Loucy (cell line): ENCODE results near the gene DCHS2.

ENCODE experiments used
- H2AFZ ChIP-seq: fragments of 200-600 bp; sonication (generic); 2 replicates; pipeline ENCODE4 v1.6.0; 2016; ENCODE audit warnings: antibody characterized with exemption, mild to moderate bottlenecking, low read length, moderate library complexity
- H3F3A ChIP-seq: fragments of 200-600 bp; 2 replicates; pipeline ENCODE4 v1.6.0; 2016; ENCODE audit warnings: antibody characterized with exemption, low read depth, mild to moderate bottlenecking
- H3K27me3 ChIP-seq: fragments of 200-600 bp; sonication (generic); 2 replicates; pipeline ENCODE4 v1.6.1; 2014; ENCODE audit warnings: low read length, mild to moderate bottlenecking; ENCODE audit not compliant: insufficient read depth, poor library complexity, severe bottlenecking
- H3K36me3 ChIP-seq: fragments of 200-600 bp; sonication (generic); 2 replicates; pipeline ENCODE4 v1.6.1; 2016; ENCODE audit warnings: low read length; ENCODE audit not compliant: insufficient read depth
- H3K4me1 ChIP-seq: fragments of 200-600 bp; sonication (generic); 2 replicates; pipeline ENCODE4 v1.5.1; 2014; ENCODE audit warnings: low read length, mild to moderate bottlenecking; ENCODE audit not compliant: insufficient read depth, poor library complexity, severe bottlenecking
- H3K4me2 ChIP-seq: fragments of 200-600 bp; sonication (generic); 2 replicates; pipeline ENCODE4 v1.6.0; 2014; ENCODE audit warnings: antibody characterized with exemption, low read length, low read depth, mild to moderate bottlenecking; ENCODE audit not compliant: poor library complexity, severe bottlenecking
- H3K4me3 ChIP-seq: fragments of 200-600 bp; sonication (generic); 2 replicates; pipeline ENCODE4 v1.5.1; 2014; ENCODE audit warnings: low read length, mild to moderate bottlenecking, mixed read lengths; ENCODE audit not compliant: poor library complexity, severe bottlenecking
- H3K79me2 ChIP-seq: fragments of 200-600 bp; sonication (generic); 2 replicates; pipeline ENCODE4 v1.6.1; 2014; ENCODE audit warnings: low read length; ENCODE audit not compliant: insufficient read depth
- H3K9ac ChIP-seq: fragments of 200-600 bp; sonication (generic); 2 replicates; pipeline ENCODE4 v1.6.0; 2014; ENCODE audit warnings: mild to moderate bottlenecking, low read depth, low read length, moderate library complexity; ENCODE audit not compliant: poor library complexity, severe bottlenecking
- H3K9me2 ChIP-seq: fragments of 200-600 bp; sonication (generic); replicated peaks from 2 replicates; pipeline ENCODE4 v1.6.1; 2016; ENCODE audit warnings: low read depth, low read length, mixed read lengths
- H3K9me3 ChIP-seq: fragments of 200-600 bp; sonication (generic); 2 replicates; pipeline ENCODE4 v1.6.1; 2014; ENCODE audit warnings: mild to moderate bottlenecking, antibody characterized with exemption, low read length, low read depth; ENCODE audit not compliant: insufficient read depth
- H4K20me1 ChIP-seq: fragments of 200-600 bp; sonication (generic); 2 replicates; pipeline ENCODE4 v1.6.0; 2014; ENCODE audit warnings: antibody characterized with exemption, low read length, mild to moderate bottlenecking; ENCODE audit not compliant: insufficient read depth, poor library complexity, severe bottlenecking
- CTCF ChIP-seq: fragments of 200-600 bp; sonication (generic); conservative IDR thresholded peaks from 2 replicates; pipeline ENCODE4 v1.5.1; 2014; ENCODE audit warnings: mild to moderate bottlenecking, antibody characterized with exemption, low read length
- EZH2phosphoT487 ChIP-seq: fragments of 200-600 bp; IDR thresholded peaks from 2 replicates; pipeline ENCODE4 v1.6.1; 2018; ENCODE audit warnings: antibody characterized with exemption, mild to moderate bottlenecking, moderate library complexity, borderline replicate concordance

The DCHS2 gene

GRCh38 chr4:154314248-154314647, 177.4 kb downstream of the DCHS2 start:
- Histone ChIP-seq H3K4me2 (no peak overlapping the region), H3K4me3 (no peak overlapping the region)

GRCh38 chr4:154313004-154313585, 178.5 kb downstream of the DCHS2 start:
- H3K4me2 ChIP-seq, result no peak overlapping the region
- no peak overlapping the region for H3K4me3 ChIP-seq
- TF ChIP-seq EZH2phosphoT487 (no peak), CTCF (no peak)

More at GRCh38 chr4:154314248-154314647, 177.4 kb downstream of the DCHS2 start:
- no peaks in the 10 kb centered on the region for H3K9me3 ChIP-seq
- no peak for TF ChIP-seq CTCF
- no peaks in the 10 kb centered on the region for H3K79me2 ChIP-seq
- no peaks in the 10 kb centered on the region for H3F3A ChIP-seq
- no peak overlapping the region for H2AFZ ChIP-seq
- no peaks in the 10 kb centered on the region for H4K20me1 ChIP-seq
- H3K4me1 ChIP-seq, result no peaks in the 10 kb centered on the region
- H3K9me2 ChIP-seq, result no peaks in the 10 kb centered on the region
- no peaks in the 10 kb centered on the region for H3K36me3 ChIP-seq
- H3K27me3 ChIP-seq, result no peaks in the 10 kb centered on the region
- no peak overlapping the region for H3K9ac ChIP-seq

GRCh38 chr4:154312246-154312645, 179.4 kb downstream of the DCHS2 start:
- TF ChIP-seq EZH2phosphoT487 (no peak), CTCF (no peak)
- Histone ChIP-seq H3K4me1 (no peaks in the 10 kb centered on the region), H3K79me2 (no peaks in the 10 kb centered on the region), H3K4me3 (no peak overlapping the region), H2AFZ (no peak overlapping the region), H3K36me3 (no peaks in the 10 kb centered on the region), H3K9me2 (no peaks in the 10 kb centered on the region), H3K9ac (no peak overlapping the region), H3K9me3 (no peaks in the 10 kb centered on the region), H3K4me2 (no peak overlapping the region), H3K27me3 (no peaks in the 10 kb centered on the region), H4K20me1 (no peaks in the 10 kb centered on the region), H3F3A (no peaks in the 10 kb centered on the region)

More at GRCh38 chr4:154313004-154313585, 178.5 kb downstream of the DCHS2 start:
- H3K9me2 ChIP-seq, result no peaks in the 10 kb centered on the region
- H3K9ac ChIP-seq, result no peak overlapping the region
- no peaks in the 10 kb centered on the region for H3K27me3 ChIP-seq
- H3F3A ChIP-seq, result no peaks in the 10 kb centered on the region
- no peaks in the 10 kb centered on the region for H3K9me3 ChIP-seq
- no peak overlapping the region for H2AFZ ChIP-seq
- no peaks in the 10 kb centered on the region for H3K79me2 ChIP-seq
- H4K20me1 ChIP-seq, result no peaks in the 10 kb centered on the region
- H3K4me1 ChIP-seq, result no peaks in the 10 kb centered on the region
- H3K36me3 ChIP-seq, result no peaks in the 10 kb centered on the region
